GM12878 (cell line): ENCODE measurements around the gene DUXB. TPM values are rescaled to one million over a fixed set of nuclear protein-coding genes. Genes with fewer than 3 reads are reported as not detected.
A peak's percentile ranks its signal among the peaks of the same experiment; 100 is the strongest.

Source experiments
- CHD1 ChIP-seq: IDR thresholded peaks from 2 replicates; pipeline ENCODE4 v1.6.1; 2012; ENCODE audit warnings: low read depth, low read length, improper control_type of control experiment
- CHD2 ChIP-seq: IDR thresholded peaks from 2 replicates; pipeline ENCODE4 v1.6.1; 2011; ENCODE audit warnings: low read depth, low read length, improper control_type of control experiment, borderline replicate concordance
- DPF2 ChIP-seq: fragments of 450-650 bp; IDR thresholded peaks from 2 replicates; pipeline ENCODE4 v1.6.1; 2017; ENCODE audit warnings: mild to moderate bottlenecking
- EGR1 ChIP-seq, 2 experiments: IDR thresholded peaks; 1 replicate in 1 of 2; 2 replicates in 1 of 2; pipeline ENCODE4 v1.6.1; 2011 to 2012; ENCODE audit warnings: low read depth in 2 of 2, low read length in 2 of 2, borderline replicate concordance in 1 of 2, mild to moderate bottlenecking in 1 of 2, moderate library complexity in 1 of 2
- GABPA ChIP-seq: IDR thresholded peaks from 2 replicates; pipeline ENCODE4 v1.6.1; 2014; ENCODE audit warnings: antibody characterized with exemption, low read depth, mild to moderate bottlenecking, inconsistent platforms
- HDAC2 ChIP-seq: fragments of 200-600 bp; sonication (generic); IDR thresholded peaks from 2 replicates; pipeline ENCODE4 v1.6.1; 2017
- IKZF1 ChIP-seq: fragments of 450-650 bp; conservative IDR thresholded peaks from 2 replicates; pipeline ENCODE4 v1.6.1; 2017; ENCODE audit warnings: antibody characterized with exemption, mild to moderate bottlenecking
- JUNB ChIP-seq: IDR thresholded peaks from 2 replicates; pipeline ENCODE4 v1.6.1; 2016; ENCODE audit warnings: antibody characterized with exemption, mild to moderate bottlenecking
- JUND ChIP-seq: IDR thresholded peaks from 2 replicates; pipeline ENCODE4 v1.6.1; 2012; ENCODE audit warnings: low read depth, mild to moderate bottlenecking, low read length, improper control_type of control experiment, moderate library complexity
- PAX8 ChIP-seq: fragments of 450-650 bp; IDR thresholded peaks from 2 replicates; pipeline ENCODE4 v1.6.1; 2017; ENCODE audit warnings: mild to moderate bottlenecking, moderate library complexity
- POLR2AphosphoS5 ChIP-seq: IDR thresholded peaks from 2 replicates; pipeline ENCODE4 v1.6.1; 2011; ENCODE audit warnings: mild to moderate bottlenecking, low read length, inconsistent platforms
- RB1 ChIP-seq: fragments of 450-650 bp; formaldehyde crosslinking; IDR thresholded peaks from 2 replicates; pipeline ENCODE4 v1.6.1; 2017; ENCODE audit warnings: mild to moderate bottlenecking, borderline replicate concordance
- RCOR1 ChIP-seq: conservative IDR thresholded peaks from 2 replicates; pipeline ENCODE4 v1.6.1; 2012; ENCODE audit warnings: low read depth, low read length, improper control_type of control experiment
- REST ChIP-seq: IDR thresholded peaks from 2 replicates; pipeline ENCODE4 v1.6.1; 2012; ENCODE audit warnings: mild to moderate bottlenecking, low read depth, low read length
- TBL1XR1 ChIP-seq: IDR thresholded peaks from 2 replicates; pipeline ENCODE4 v1.6.1; 2012; ENCODE audit warnings: low read depth, low read length, improper control_type of control experiment
- ZBTB40 ChIP-seq: fragments of 450-650 bp; IDR thresholded peaks from 2 replicates; pipeline ENCODE4 v1.6.1; 2016; ENCODE audit warnings: mild to moderate bottlenecking, moderate library complexity, borderline replicate concordance
- ZNF217 ChIP-seq: fragments of 450-650 bp; IDR thresholded peaks from 2 replicates; pipeline ENCODE4 v1.6.1; 2017; ENCODE audit warnings: antibody characterized with exemption, mild to moderate bottlenecking
- ZSCAN29 ChIP-seq: fragments of 450-650 bp; IDR thresholded peaks from 2 replicates; pipeline ENCODE4 v1.6.1; 2017; ENCODE audit warnings: mild to moderate bottlenecking, moderate library complexity
- polyA plus RNA-seq, 11 experiments: library from polyadenylated mRNA; depleted of rRNA in 4 of 11; unstranded in 6 of 11; stranded (reverse) in 5 of 11; fragments of >200 nt; fragmentation: Nextera tagmentation in 4 of 11; fragmentation: Illumina TruSeq in 1 of 11; extraction: Ambion mirVana in 4 of 11; extraction: Trizol in 1 of 11; gene quantifications; 1 replicate in 1 of 11; 2 replicates in 10 of 11; pipeline versions ENCODE4 v1.2.1 to v1.2.3, GENCODE V29; 2011 to 2016; ENCODE audit warnings: inconsistent platforms in 2 of 11, missing spikeins in 2 of 11, low read depth in 1 of 11
- total RNA-seq, 4 experiments: library from RNA; depleted of rRNA in 3 of 4; stranded (reverse); fragments of >200 nt in 3 of 4; fragmentation: Illumina TruSeq in 1 of 4; extraction: Trizol in 1 of 4; gene quantifications; 2 replicates each; pipeline versions ENCODE4 v1.2.1 to v1.2.3, GENCODE V29; 2013 to 2021
- TF ChIP-seq, protein P1 (sequence below): fragments of 450-650 bp; IDR thresholded peaks from 2 replicates; pipeline ENCODE4 v1.6.1; 2017; ENCODE audit warnings: mild to moderate bottlenecking, moderate library complexity

The DUXB gene
- total and polyA plus RNA-seq, 10 of the 15 experiments (the other 5 are each of a cell fraction or from before 2014, with no cell fraction given), result 0.05 TPM; not detected in 9

DNA sequence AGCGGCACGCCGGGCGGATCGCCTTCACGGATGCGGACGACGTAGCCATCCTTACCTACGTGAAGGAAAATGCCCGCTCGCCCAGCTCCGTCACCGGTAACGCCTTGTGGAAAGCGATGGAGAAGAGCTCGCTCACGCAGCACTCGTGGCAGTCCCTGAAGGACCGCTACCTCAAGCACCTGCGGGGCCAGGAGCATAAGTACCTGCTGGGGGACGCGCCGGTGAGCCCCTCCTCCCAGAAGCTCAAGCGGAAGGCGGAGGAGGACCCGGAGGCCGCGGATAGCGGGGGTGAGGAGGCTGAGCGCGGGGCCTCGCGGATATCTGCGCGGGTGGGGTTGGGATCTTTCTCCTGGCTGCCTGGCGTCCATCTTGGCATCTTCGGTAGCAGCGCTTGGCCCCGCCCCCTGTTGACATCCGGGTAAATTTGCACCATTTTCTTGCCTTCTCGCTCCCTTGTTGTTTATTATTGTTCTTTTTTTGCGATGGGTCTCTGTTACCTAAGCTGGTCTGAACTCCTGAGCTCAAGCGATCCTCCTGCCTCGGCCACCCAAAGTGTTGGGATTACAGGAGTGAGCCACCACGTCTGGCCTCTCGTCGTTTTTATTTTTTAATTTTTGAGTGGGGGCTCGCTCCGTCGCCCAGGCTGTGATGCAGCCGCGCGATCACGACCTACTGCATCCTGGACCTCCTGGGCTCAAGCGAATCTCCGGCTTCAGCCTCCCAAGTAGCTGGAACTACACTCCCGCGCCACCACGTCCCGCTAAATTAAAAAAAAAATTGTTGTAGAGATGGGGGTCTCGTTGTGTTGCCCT is 52.8 kb downstream of the DUXB start (continued):
- TF ChIP-seq, protein P1, sequence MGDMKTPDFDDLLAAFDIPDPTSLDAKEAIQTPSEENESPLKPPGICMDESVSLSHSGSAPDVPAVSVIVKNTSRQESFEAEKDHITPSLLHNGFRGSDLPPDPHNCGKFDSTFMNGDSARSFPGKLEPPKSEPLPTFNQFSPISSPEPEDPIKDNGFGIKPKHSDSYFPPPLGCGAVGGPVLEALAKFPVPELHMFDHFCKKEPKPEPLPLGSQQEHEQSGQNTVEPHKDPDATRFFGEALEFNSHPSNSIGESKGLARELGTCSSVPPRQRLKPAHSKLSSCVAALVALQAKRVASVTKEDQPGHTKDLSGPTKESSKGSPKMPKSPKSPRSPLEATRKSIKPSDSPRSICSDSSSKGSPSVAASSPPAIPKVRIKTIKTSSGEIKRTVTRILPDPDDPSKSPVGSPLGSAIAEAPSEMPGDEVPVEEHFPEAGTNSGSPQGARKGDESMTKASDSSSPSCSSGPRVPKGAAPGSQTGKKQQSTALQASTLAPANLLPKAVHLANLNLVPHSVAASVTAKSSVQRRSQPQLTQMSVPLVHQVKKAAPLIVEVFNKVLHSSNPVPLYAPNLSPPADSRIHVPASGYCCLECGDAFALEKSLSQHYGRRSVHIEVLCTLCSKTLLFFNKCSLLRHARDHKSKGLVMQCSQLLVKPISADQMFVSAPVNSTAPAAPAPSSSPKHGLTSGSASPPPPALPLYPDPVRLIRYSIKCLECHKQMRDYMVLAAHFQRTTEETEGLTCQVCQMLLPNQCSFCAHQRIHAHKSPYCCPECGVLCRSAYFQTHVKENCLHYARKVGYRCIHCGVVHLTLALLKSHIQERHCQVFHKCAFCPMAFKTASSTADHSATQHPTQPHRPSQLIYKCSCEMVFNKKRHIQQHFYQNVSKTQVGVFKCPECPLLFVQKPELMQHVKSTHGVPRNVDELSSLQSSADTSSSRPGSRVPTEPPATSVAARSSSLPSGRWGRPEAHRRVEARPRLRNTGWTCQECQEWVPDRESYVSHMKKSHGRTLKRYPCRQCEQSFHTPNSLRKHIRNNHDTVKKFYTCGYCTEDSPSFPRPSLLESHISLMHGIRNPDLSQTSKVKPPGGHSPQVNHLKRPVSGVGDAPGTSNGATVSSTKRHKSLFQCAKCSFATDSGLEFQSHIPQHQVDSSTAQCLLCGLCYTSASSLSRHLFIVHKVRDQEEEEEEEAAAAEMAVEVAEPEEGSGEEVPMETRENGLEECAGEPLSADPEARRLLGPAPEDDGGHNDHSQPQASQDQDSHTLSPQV, result no peak
- TF ChIP-seq JUND (no peak), IKZF1 (peak; percentile 5; the same call in 1 of the 2 replicates), RB1 (0 out of 2 replicates have a peak, but pooled peaks have one; percentile 8), CHD1 (no peak; the same call in none of the 2 replicates), REST (peak; percentile 4; the same call in 1 of the 2 replicates), TBL1XR1 (no peak), POLR2AphosphoS5 (peak; percentile 51; the same call in 1 of the 2 replicates), PAX8 (no peak), GABPA (no peak), DPF2 (0 out of 2 replicates have a peak, but pooled peaks have one; percentile 2), ZBTB40 (peak; percentile 23; the same call in 1 of the 2 replicates), ZSCAN29 (no peak), CHD2 (0 out of 2 replicates have a peak, but pooled peaks have one; percentile 11), EGR1 (IDR thresholded peaks at IDR 0.05; ENCODE audit: borderline replicate concordance in 1 of 2, low read depth in 2 of 2, low read length in 2 of 2) (0 out of 3 replicates have a peak, but pooled peaks of 1 of the 2 experiments have one; percentile 7), RCOR1 (no peak), HDAC2 (no peak), JUNB (no peak), ZNF217 (no peak)
